Motor neuron (in vitro differentiated cells): ENCODE results near the gene ARHGAP24. TPM values are rescaled to one million over a fixed set of nuclear protein-coding genes. Genes with fewer than 3 reads are reported as not detected.

Source experiments
- ATAC-seq, 8 experiments: fragments of 200-7000 bp; cut with Tn5 transposase; replicated peaks in 6 of 8; 2 replicates each; pipeline ENCODE4 v1.8.0; 2021; ENCODE audit warnings: mild to moderate bottlenecking in 8 of 8, moderate library complexity in 8 of 8
- H3K27ac ChIP-seq, 2 donors: fragments of 250-450 bp; sonication (Bioruptor Pico); 2 replicates each; pipeline ENCODE4 v1.9.0; 2021; ENCODE audit warnings: antibody characterized with exemption in 2 of 2, mild to moderate bottlenecking in 2 of 2, moderate library complexity in 1 of 2
- H3K4me1 ChIP-seq, 2 donors: fragments of 250-450 bp; sonication (Bioruptor Pico); replicated peaks in 1 of 2; 2 replicates each; pipeline ENCODE4 v1.6.1; 2021; ENCODE audit warnings: antibody characterized with exemption in 2 of 2, mild to moderate bottlenecking in 2 of 2, moderate library complexity in 1 of 2
- H3K4me3 ChIP-seq, 5 donors: fragments of 250-450 bp; sonication (Bioruptor Pico); 2 replicates each; pipeline ENCODE4 v1.9.0; 2021; ENCODE audit warnings: antibody characterized with exemption in 5 of 5, mild to moderate bottlenecking in 5 of 5, moderate library complexity in 4 of 5
- WGBS, 10 experiments: fragments of 450-650 bp; shearing (Covaris generic); methylation state at CpG; one replicate each; pipeline ENCODE4 v1.0.0; 2022; 5-methylcytosine and 5-hydroxymethylcytosine counted together
- in situ Hi-C, 9 experiments: fragments of 400-800 bp; cut with MboI; loops; one replicate each; pipeline ENCODE4 v1.15.0; 2021; ENCODE audit warnings: low sequenced_read_pairs in 9 of 9, low pct_unique_long_range_greater_than_20kb in 2 of 9; ENCODE audit not compliant: unreplicated experiment in 9 of 9
- total RNA-seq, 8 experiments: library from RNA; unstranded; fragments of 300-600 nt; gene quantifications; 2 replicates each; pipeline versions ENCODE4 v1.2.3 to v1.2.4, GENCODE V29; 2022

The ARHGAP24 gene
- total RNA-seq, 8 experiments from 2014 or later: 0.67 to 17.6 (median 2.5) TPM

- Histone ChIP-seq H3K4me1 (no peaks in the 10 kb centered on the region), H3K4me3 (no peak overlapping the region), H3K27ac (no peak overlapping the region)
- no peak for ATAC-seq
- in situ Hi-C loops: no loop called here
- 86 to 100% (median 100%) methylated on average over 1 to 3 of the region's 3 CpGs; no CpG with 5 or more reads in 1 of the 10 experiments for WGBS, 10 experiments
These were observed 194.3 kb downstream of the ARHGAP24 start for GRCh38 chr4:85669204-85669603.

GRCh38 chr4:85669992-85670548 lies 195.1 kb downstream of the ARHGAP24 start:
- no peak for ATAC-seq
- WGBS, 10 experiments: 26 to 100% (median 85%) methylated on average over 1 to 3 of the region's 3 CpGs; no CpG with 5 or more reads in 1 of the 10 experiments
- Histone ChIP-seq H3K4me1 (peaks cover 0 to 5% of the 10 kb centered on the region in 2 donors), H3K27ac (no peak overlapping the region), H3K4me3 (no peak overlapping the region)
- in situ Hi-C loops: no loop called here

GRCh38 chr4:85671120-85671519 lies 196.2 kb downstream of the ARHGAP24 start:
- in situ Hi-C loops: no loop called here
- Histone ChIP-seq H3K27ac (no peak overlapping the region), H3K4me3 (no peak overlapping the region), H3K4me1 (peaks cover 6 to 16% of the 10 kb centered on the region in 2 donors)
- ATAC-seq: peak in 3 of 8 experiments; percentile 61 to 87 (median 73)
- 5 to 100% (median 87%) methylated on average over 1 to 2 of the region's 2 CpGs; no CpG with 5 or more reads in 1 of the 10 experiments for WGBS, 10 experiments

GRCh38 chr4:85672116-85672515 lies 197.2 kb downstream of the ARHGAP24 start:
- peak in 1 of 8 experiments; percentile 26 for ATAC-seq
- no peak overlapping the region for H3K27ac ChIP-seq
- no peak overlapping the region for H3K4me3 ChIP-seq
- WGBS, 10 experiments: 53 to 100% (median 89%) methylated on average over 1 to 3 of the region's 3 CpGs
- in situ Hi-C loops: no loop called here
- peaks cover 16 to 25% of the 10 kb centered on the region in 2 donors for H3K4me1 ChIP-seq

GRCh38 chr4:85672959-85673358 lies 198.0 kb downstream of the ARHGAP24 start:
- no peak overlapping the region for H3K27ac ChIP-seq
- ATAC-seq: no peak
- in situ Hi-C loops: no loop called here
- WGBS, 10 experiments: 0 to 80% (median 56%) methylated on average over 1 to 3 of the region's 3 CpGs; no CpG with 5 or more reads in 4 of the 10 experiments
- peaks cover 16 to 29% of the 10 kb centered on the region in 2 donors for H3K4me1 ChIP-seq
- no peak overlapping the region for H3K4me3 ChIP-seq

GRCh38 chr4:85673540-85673939 lies 198.6 kb downstream of the ARHGAP24 start:
- in situ Hi-C loops: no loop called here
- no peak for ATAC-seq
- Histone ChIP-seq H3K4me1 (peaks cover 16 to 29% of the 10 kb centered on the region in 2 donors), H3K27ac (no peak overlapping the region), H3K4me3 (no peak overlapping the region)
- WGBS, 10 experiments: 80 to 100% (median 100%) methylated on average over 1 to 2 of the region's 2 CpGs; no CpG with 5 or more reads in 3 of the 10 experiments

GRCh38 chr4:85675076-85676049 lies 200.4 kb downstream of the ARHGAP24 start:
- H3K4me3 ChIP-seq: no peak overlapping the region
- no peak overlapping the region for H3K27ac ChIP-seq
- 44 to 100% (median 78%) methylated on average over 1 to 7 of the region's 7 CpGs; no CpG with 5 or more reads in 1 of the 10 experiments for WGBS, 10 experiments
- ATAC-seq: peak in 5 of 8 experiments; percentile 23 to 77 (median 37)
- H3K4me1 ChIP-seq: peaks cover 16 to 29% of the 10 kb centered on the region in 2 donors
- in situ Hi-C loops: no loop called here

GRCh38 chr4:85676050-85676425 lies 201.1 kb downstream of the ARHGAP24 start:
- 40 to 89% (median 63%) methylated on average over 1 of the region's 1 CpG; no CpG with 5 or more reads in 1 of the 10 experiments for WGBS, 10 experiments
- Histone ChIP-seq H3K4me1 (peaks cover 17 to 33% of the 10 kb centered on the region in 2 donors), H3K27ac (no peak overlapping the region), H3K4me3 (no peak overlapping the region)
- in situ Hi-C loops: no loop called here
- no peak for ATAC-seq

GRCh38 chr4:85676850-85677590 lies 202.1 kb downstream of the ARHGAP24 start:
- peaks cover 18 to 37% of the 10 kb centered on the region in 2 donors for H3K4me1 ChIP-seq
- no peak overlapping the region for H3K27ac ChIP-seq
- ATAC-seq: peak; percentile 8 to 87 (median 76)
- in situ Hi-C loops: no loop called here
- no peak overlapping the region for H3K4me3 ChIP-seq
- 0 to 64% (median 22%) methylated on average over 1 to 5 of the region's 5 CpGs; no CpG with 5 or more reads in 2 of the 10 experiments for WGBS, 10 experiments

GRCh38 chr4:85681221-85681657 lies 206.3 kb downstream of the ARHGAP24 start:
- in situ Hi-C loops: no loop called here
- WGBS, 10 experiments: 0 to 67% (median 20%) methylated on average over 1 to 2 of the region's 2 CpGs; no CpG with 5 or more reads in 2 of the 10 experiments
- ATAC-seq: peak; percentile 43 to 86 (median 69)
- Histone ChIP-seq H3K4me3 (no peak overlapping the region), H3K4me1 (peaks cover 11 to 28% of the 10 kb centered on the region in 2 donors), H3K27ac (peak overlapping the region in 1 of 2 donors; percentile 62)

GRCh38 chr4:85681921-85682320 lies 207.0 kb downstream of the ARHGAP24 start:
- H3K4me1 ChIP-seq: peaks cover 4 to 21% of the 10 kb centered on the region in 2 donors
- H3K4me3 ChIP-seq: no peak overlapping the region
- WGBS, 10 experiments: 65 to 100% (median 86%) methylated on average over 1 to 3 of the region's 3 CpGs
- in situ Hi-C loops: no loop called here
- peak in 1 of 8 experiments; percentile 6 for ATAC-seq
- no peak overlapping the region for H3K27ac ChIP-seq

GRCh38 chr4:85682391-85682790 lies 207.4 kb downstream of the ARHGAP24 start:
- in situ Hi-C loops: no loop called here
- Histone ChIP-seq H3K4me1 (peaks cover 2 to 18% of the 10 kb centered on the region in 2 donors), H3K4me3 (no peak overlapping the region), H3K27ac (no peak overlapping the region)
- ATAC-seq: peak in 4 of 8 experiments; percentile 20 to 80 (median 32)
- 0 to 83% (median 60%) methylated on average over 1 of the region's 1 CpG; no CpG with 5 or more reads in 6 of the 10 experiments for WGBS, 10 experiments
